Stimulated activated CD8-positive, alpha-beta memory T cell treated with anti-CD3 and anti-CD28 coated beads, Interleukin-12 subunit alpha, Interleukin-12 subunit beta, amount 100 ng/mL, for 24 hours (primary cell): ENCODE results near the gene GPATCH2L.
A peak's percentile ranks its signal among the peaks of the same experiment; 100 is the strongest.

Experiments
- DNase-seq: peaks from one replicate; pipeline ENCODE4 v3.0.0-alpha.2; 2020; ENCODE audit errors: extremely low read depth

GPATCH2L gene

GRCh38 chr14:76151398-76152332 is at the start of gene GPATCH2L:
Gene GPATCH2L (plus strand): TSS chr14:76151922. CDS start chr14:76154364, 2,442 bp downstream.
- DNase-seq: peak; percentile 95

GRCh38 chr14:76104802-76105355 is 46.8 kb upstream of the GPATCH2L start:
- no peak for DNase-seq

GRCh38 chr14:76106188-76106587 is 45.5 kb upstream of the GPATCH2L start:
- DNase-seq: no peak

GRCh38 chr14:76109087-76109880 is 42.4 kb upstream of the GPATCH2L start:
- no peak for DNase-seq

GRCh38 chr14:76112889-76113624 is 38.7 kb upstream of the GPATCH2L start:
- DNase-seq: no peak

GRCh38 chr14:76113691-76114090 is 38.0 kb upstream of the GPATCH2L start:
- DNase-seq: no peak

GRCh38 chr14:76115010-76115422 is 36.7 kb upstream of the GPATCH2L start:
- DNase-seq: no peak

GRCh38 chr14:76117789-76118484 is 33.8 kb upstream of the GPATCH2L start:
- no peak for DNase-seq

- DNase-seq: no peak
Measured at GRCh38 chr14:76118594-76118993, 33.1 kb upstream of the GPATCH2L start.

GRCh38 chr14:76121089-76121748 is 30.5 kb upstream of the GPATCH2L start:
- no peak for DNase-seq

GRCh38 chr14:76123426-76124225 is 28.1 kb upstream of the GPATCH2L start:
- DNase-seq: no peak

- DNase-seq: no peak
Measured at GRCh38 chr14:76125511-76125910, 26.2 kb upstream of the GPATCH2L start.

GRCh38 chr14:76126076-76126475 is 25.6 kb upstream of the GPATCH2L start:
- no peak for DNase-seq

- DNase-seq: no peak
Measured at GRCh38 chr14:76129851-76130576, 21.7 kb upstream of the GPATCH2L start.

- no peak for DNase-seq
Measured at GRCh38 chr14:76131071-76131965, 20.4 kb upstream of the GPATCH2L start.

GRCh38 chr14:76133103-76133502 is 18.6 kb upstream of the GPATCH2L start:
- no peak for DNase-seq

- DNase-seq: no peak
Measured at GRCh38 chr14:76134231-76134630, 17.5 kb upstream of the GPATCH2L start.

- DNase-seq: no peak
Measured at GRCh38 chr14:76135722-76136121, 16.0 kb upstream of the GPATCH2L start.
